K562 (cell line): ENCODE results near the gene USP16. TPM values are rescaled to one million over a fixed set of nuclear protein-coding genes. Genes with fewer than 3 reads are reported as not detected.
A peak's percentile ranks its signal among the peaks of the same experiment; 100 is the strongest.

Source experiments
- ATAC-seq: fragments of 200-7000 bp; cut with Tn5 transposase; 3 replicates; pipeline ENCODE4 v1.9.1; 2020; ENCODE audit warnings: moderate library complexity
- BruUV-seq: library from RNA; stranded (reverse); fragments of 400-500 nt; replicated peaks from 2 replicates; lab custom pipeline; 2021; lab: Mats Ljungman, UMichigan
- CTCF ChIA-PET: fragments of 300-600 bp; formaldehyde crosslinking; extraction: SDS; loops from one replicate; lab custom pipeline; 2021; ENCODE audit warnings: low intra/inter-chr PET ratio; lab: Yijun Ruan, JAX
- POLR2A ChIA-PET: fragments of 300-600, 350-650 bp; sonication (Branson Sonifier 250); formaldehyde crosslinking; extraction: SDS; loops from one replicate; lab custom pipeline; 2021; ENCODE audit warnings: antibody characterized with exemption, inconsistent platforms; lab: Yijun Ruan, JAX
- DNase-seq, 4 experiments: peaks; one replicate each; pipeline versions ENCODE4 v3.0.0 to v3.0.0-alpha.2; 2011 to 2018; ENCODE audit warnings: low spot score in 3 of 4, mixed read lengths in 3 of 4; ENCODE audit errors: extremely low read depth in 1 of 4
- FAIRE-seq: peaks from 2 replicates; lab custom pipeline; 2011; peaks lifted over from hg19 to GRCh38; lab: Jason Lieb, UNC
- H2AFZ ChIP-seq: 2 replicates; pipeline ENCODE4 v1.6.0; 2011; ENCODE audit warnings: low read depth, low read length, control low read depth, inconsistent platforms
- H3K27ac ChIP-seq: fragments of 200-600 bp; 3 replicates; pipeline ENCODE4 v1.8.0; 2011; ENCODE audit warnings: low read depth, mild to moderate bottlenecking, control low read depth, inconsistent platforms, low read length, moderate library complexity, mixed read lengths; ENCODE audit errors: extremely low read depth
- H3K27me3 ChIP-seq, 2 experiments: fragments of 300-600 bp in 1 of 2; 2 replicates in 1 of 2; 3 replicates in 1 of 2; pipeline versions ENCODE4 v1.6.0 to v1.8.0; 2011; ENCODE audit warnings: inconsistent platforms in 2 of 2, low read length in 2 of 2, mild to moderate bottlenecking in 1 of 2, mixed read lengths in 1 of 2, moderate library complexity in 1 of 2; ENCODE audit not compliant: control insufficient read depth in 2 of 2, insufficient read depth in 2 of 2
- H3K36me3 ChIP-seq: fragments of 300-600 bp; 3 replicates; pipeline ENCODE4 v1.8.0; 2011; ENCODE audit warnings: mild to moderate bottlenecking, low read length, inconsistent platforms; ENCODE audit not compliant: control insufficient read depth, insufficient read depth
- H3K4me1 ChIP-seq, 2 experiments: fragments of 200-600 bp in 1 of 2; replicated peaks in 1 of 2; 2 replicates in 1 of 2; 3 replicates in 1 of 2; pipeline versions ENCODE4 v1.5.1 to v1.8.0; 2011; ENCODE audit warnings: inconsistent platforms in 2 of 2, low read length in 2 of 2, mild to moderate bottlenecking in 1 of 2, mixed read lengths in 1 of 2, moderate library complexity in 1 of 2; ENCODE audit not compliant: control insufficient read depth in 2 of 2, insufficient read depth in 2 of 2
- H3K4me2 ChIP-seq: 2 replicates; pipeline ENCODE4 v1.6.1; 2011; ENCODE audit warnings: low read length, control low read depth, inconsistent platforms, mixed read lengths; ENCODE audit not compliant: insufficient read depth
- H3K4me3 ChIP-seq: fragments of 200-600 bp; sonication (generic), shearing (Covaris generic); 2 replicates; pipeline ENCODE4 v1.5.1; 2016; ENCODE audit warnings: control low read depth, inconsistent platforms
- H3K79me2 ChIP-seq: fragments of 200-600 bp; 3 replicates; pipeline ENCODE4 v1.8.0; 2011; ENCODE audit warnings: low read length, inconsistent platforms; ENCODE audit not compliant: control insufficient read depth, insufficient read depth
- H3K9ac ChIP-seq, 2 experiments: 2 replicates each; pipeline versions ENCODE4 v1.6.0 to v1.6.1; 2011; ENCODE audit warnings: low read depth in 2 of 2, low read length in 2 of 2, control low read depth in 1 of 2, inconsistent platforms in 1 of 2, mild to moderate bottlenecking in 1 of 2, mixed read lengths in 1 of 2; ENCODE audit not compliant: insufficient read depth in 1 of 2
- H3K9me1 ChIP-seq: one replicate; pipeline ENCODE4 v1.6.0; 2011; ENCODE audit warnings: inconsistent platforms, mild to moderate bottlenecking, low read length, moderate library complexity; ENCODE audit not compliant: control insufficient read depth, insufficient read depth
- H3K9me3 ChIP-seq: replicated peaks from 2 replicates; pipeline ENCODE4 v1.5.1; 2011; ENCODE audit warnings: low read depth, low read length, inconsistent platforms; ENCODE audit not compliant: control insufficient read depth, insufficient read depth
- H4K20me1 ChIP-seq: replicated peaks from 2 replicates; pipeline ENCODE4 v1.6.1; 2011; ENCODE audit warnings: low read length, inconsistent platforms, mixed read lengths; ENCODE audit not compliant: control insufficient read depth, insufficient read depth
- ARNT ChIP-seq, 2 experiments: fragments of 450-650 bp; IDR thresholded peaks; 2 replicates each; pipeline ENCODE4 v1.6.1; 2016; ENCODE audit warnings: mild to moderate bottlenecking in 1 of 2
- DPF2 ChIP-seq: fragments of 450-650 bp; IDR thresholded peaks from 2 replicates; pipeline ENCODE4 v1.6.1; 2016
- EHMT2 ChIP-seq: fragments of 450-650 bp; IDR thresholded peaks from 2 replicates; pipeline ENCODE4 v1.6.1; 2018; ENCODE audit warnings: antibody characterized with exemption
- ESRRA ChIP-seq: fragments of 450-650 bp; IDR thresholded peaks from 2 replicates; pipeline ENCODE4 v1.6.1; 2014; ENCODE audit warnings: low read depth, mild to moderate bottlenecking, moderate library complexity, borderline replicate concordance
- MNT ChIP-seq, 2 experiments: fragments of 450-650 bp; conservative IDR thresholded peaks; 2 replicates each; pipeline ENCODE4 v1.6.1; 2017; ENCODE audit warnings: mild to moderate bottlenecking in 2 of 2, moderate library complexity in 2 of 2
- MXD1 ChIP-seq: fragments of 250-450 bp; sonication (Bioruptor Pico); IDR thresholded peaks from 2 replicates; pipeline ENCODE4 v1.8.0; 2021; ENCODE audit warnings: borderline replicate concordance, mild to moderate bottlenecking, moderate library complexity; ENCODE audit not compliant: poor library complexity, severe bottlenecking
- NFATC3 ChIP-seq: fragments of 450-650 bp; IDR thresholded peaks from 2 replicates; pipeline ENCODE4 v1.6.1; 2017; ENCODE audit warnings: mild to moderate bottlenecking
- SMARCE1 ChIP-seq: fragments of 450-650 bp; IDR thresholded peaks from 2 replicates; pipeline ENCODE4 v1.7.1; 2016; ENCODE audit warnings: mild to moderate bottlenecking
- SNAPC5 ChIP-seq: fragments of 250-450 bp; sonication (Bioruptor Pico); IDR thresholded peaks from 2 replicates; pipeline ENCODE4 v1.8.0; 2021; ENCODE audit warnings: moderate library complexity, mild to moderate bottlenecking, inconsistent platforms
- SRSF1 ChIP-seq: fragments of 200-400 bp; formaldehyde crosslinking; IDR thresholded peaks from 2 replicates; pipeline ENCODE4 v1.6.1; 2017; ENCODE audit warnings: mild to moderate bottlenecking, low read depth, low read length, moderate library complexity
- TAF9B ChIP-seq: fragments of 450-650 bp; IDR thresholded peaks from 2 replicates; pipeline ENCODE4 v1.6.1; 2018; ENCODE audit warnings: mild to moderate bottlenecking; ENCODE audit not compliant: partially characterized antibody
- TBP ChIP-seq: optimal IDR thresholded peaks from 2 replicates; pipeline ENCODE3; 2011; ENCODE audit warnings: low read depth, low read length, improper control_type of control experiment
- ZBTB1 ChIP-seq: sonication (generic); formaldehyde crosslinking; IDR thresholded peaks from 2 replicates; pipeline ENCODE4 v1.8.1; 2023; ENCODE audit warnings: missing genetic modification reagents, low read depth, mild to moderate bottlenecking, borderline replicate concordance
- ZBTB43 ChIP-seq: sonication (generic); formaldehyde crosslinking; IDR thresholded peaks from 2 replicates; pipeline ENCODE4 v1.8.0; 2023; ENCODE audit warnings: mild to moderate bottlenecking, missing genetic modification reagents
- ZFP1 ChIP-seq: fragments of 450-650 bp; formaldehyde crosslinking; IDR thresholded peaks from 2 replicates; pipeline ENCODE4 v1.4.0; 2020; ENCODE audit warnings: mild to moderate bottlenecking, mixed read lengths
- ZNF384 ChIP-seq: IDR thresholded peaks from 2 replicates; pipeline ENCODE4 v1.6.1; 2012; ENCODE audit warnings: low read depth, low read length, improper control_type of control experiment
- ZNF75A ChIP-seq: fragments of 450-650 bp; formaldehyde crosslinking; IDR thresholded peaks from 2 replicates; pipeline ENCODE4 v1.4.0; 2020; ENCODE audit warnings: mild to moderate bottlenecking
- WGBS: fragments of 100-300 bp; shearing (Covaris generic); methylation state at CpG from one replicate; pipeline ENCODE4 v1.1.6; 2016; ENCODE audit warnings: low coverage, mixed read lengths; ENCODE audit not compliant: insufficient coverage; ENCODE audit errors: missing lambda C conversion rate; 5-methylcytosine and 5-hydroxymethylcytosine counted together
- in situ Hi-C: fragments of 300-500 bp; cut with MboI; formaldehyde crosslinking; loops from 4 replicates; pipeline ENCODE4 v1.15.0; 2018; ENCODE audit warnings: inconsistent platforms, mixed read lengths
- intact Hi-C: fragments of 100-400 bp; cut with micrococcal nuclease; formaldehyde crosslinking; loops from 2 replicates; pipeline ENCODE4 v1.14.2; 2022
- polyA plus RNA-seq, 8 experiments: library from polyadenylated mRNA; depleted of rRNA in 4 of 8; stranded (reverse) in 5 of 8; unstranded in 3 of 8; fragments of >200 nt; fragmentation: Nextera tagmentation in 2 of 8; fragmentation: Illumina TruSeq in 1 of 8; extraction: Ambion mirVana in 2 of 8; extraction: Trizol in 1 of 8; gene quantifications; 2 replicates each; pipeline versions ENCODE4 v1.2.1 to v1.2.3, GENCODE V29; 2011 to 2014; ENCODE audit warnings: inconsistent platforms in 1 of 8, missing spikeins in 1 of 8
- total RNA-seq, 7 experiments: library from RNA; depleted of rRNA in 6 of 7; stranded (reverse); fragments of >200 nt in 6 of 7; fragmentation: Illumina TruSeq in 2 of 7; extraction: Trizol in 2 of 7; gene quantifications; 2 replicates each; pipeline versions ENCODE4 v1.2.1 to v1.2.3, GENCODE V29; 2011 to 2021; ENCODE audit warnings: low replicate concordance in 1 of 7

USP16 gene
- total and polyA plus RNA-seq, 9 of the 15 experiments (the other 6 are each of a cell fraction or from before 2014, with no cell fraction given): 38.4 to 90.9 (median 62.8) TPM

GRCh38 chr21:29092102-29092959 is 67.9 kb downstream of the USP16 start (continued):
- TF ChIP-seq ZBTB43 (CRISPR knock-in tag) (no peak), SMARCE1 (no peak), ZNF75A (no peak), TAF9B (no peak), ZNF384 (peak; percentile 83), DPF2 (0 out of 2 replicates have a peak, but pooled peaks have one; percentile 15), TBP (no peak), ZFP1 (no peak)

- H2AFZ ChIP-seq: no peak overlapping the region
- ATAC-seq: no peak
- no peaks in the 10 kb centered on the region for H3K36me3 ChIP-seq
- H3K27me3 ChIP-seq: peaks cover 4 to 6% of the 10 kb centered on the region in 2 experiments; a peak in 2 of 5 replicates
- CTCF ChIA-PET: no interaction called here
- H3K27ac ChIP-seq: no peak overlapping the region
- no peaks in the 10 kb centered on the region for H4K20me1 ChIP-seq
- no peaks in the 10 kb centered on the region for H3K9me1 ChIP-seq
- no peaks in the 10 kb centered on the region for H3K79me2 ChIP-seq
- in situ Hi-C loops (no loop called here), intact Hi-C loops (loop anchor here (10.0 kb wide), 3 partner anchors 248 to 1098 kb away; no protein-coding TSS in a partner anchor)
- no peak overlapping the region for H3K4me3 ChIP-seq
- POLR2A ChIA-PET: interaction anchor here (1.1 to 2.8 kb wide), 4 partner anchors 9 to 252 kb away, joined by 3 to 9 read pairs (median 4); no protein-coding TSS in a partner anchor
- H3K4me2 ChIP-seq: no peak overlapping the region
- 6% methylated on average over 8 of the region's 8 CpGs for WGBS
- no peak for FAIRE-seq
- 0 out of 2 replicates have a peak, but pooled peaks cover 3% of the 10 kb centered on the region for H3K9me3 ChIP-seq
- no TSS peak for BruUV-seq
- H3K9ac ChIP-seq: no peak overlapping the region
- DNase-seq: no peak
- H3K4me1 ChIP-seq: peaks cover 0 to 2% of the 10 kb centered on the region in 2 experiments; a peak in 2 of 5 replicates
- TF ChIP-seq SNAPC5 (no peak), MNT (conservative IDR thresholded peaks at IDR 0.05) (no peak), ZBTB1 (CRISPR knock-in tag) (no peak), ARNT (IDR thresholded peaks at IDR 0.05) (no peak), NFATC3 (no peak), SRSF1 (no peak), EHMT2 (no peak), ESRRA (no peak), MXD1 (no peak)
Observed at GRCh38 chr21:29096218-29097015, 71.9 kb downstream of the USP16 start.
